Measurements from ENCODE around the gene CD101. TPM values are rescaled to one million over a fixed set of nuclear protein-coding genes. Genes with fewer than 3 reads are reported as not detected.

CD101 gene
- total RNA-seq, 2 donors from 2014 or later, result 0.26 to 0.33 TPM

- WGBS, 2 donors, result 84 to 89% methylated on average over 4 of the region's 4 CpGs
- Histone ChIP-seq H3K36me3 (replicated peaks in 1 of 2; ENCODE audit: insufficient read depth in 1 of 2, low read depth in 2 of 2) (no peaks in the 10 kb centered on the region), H3K27me3 (no peaks in the 10 kb centered on the region), H3K9me3 (no peaks in the 10 kb centered on the region), H3K4me1 (peaks cover 8% of the 10 kb centered on the region), H3K27ac (no peak overlapping the region), H3K4me3 (no peak overlapping the region)
- intact Hi-C loops (cut with DNase I), result no loop called here
- ATAC-seq (no peak), DNase-seq (no peak)
- no peak for TF ChIP-seq CTCF (IDR thresholded peaks at IDR 0.05)
- no peak for TF ChIP-seq POLR2A (IDR thresholded peaks at IDR 0.05)
Observed at GRCh38 chr1:117017062-117017461, 15.5 kb downstream of the CD101 start.

GRCh38 chr1:117017648-117018047, 16.1 kb downstream of the CD101 start:
- H3K4me3 ChIP-seq, result no peak overlapping the region
- no peak overlapping the region for H3K27ac ChIP-seq
- no peak for TF ChIP-seq POLR2A (IDR thresholded peaks at IDR 0.05)
- TF ChIP-seq CTCF (IDR thresholded peaks at IDR 0.05), result no peak
- H3K9me3 ChIP-seq, result no peaks in the 10 kb centered on the region
- DNase-seq, result no peak
- H3K36me3 ChIP-seq (replicated peaks in 1 of 2; ENCODE audit: insufficient read depth in 1 of 2, low read depth in 2 of 2), result no peaks in the 10 kb centered on the region
- WGBS, 2 donors, result 63 to 68% methylated on average over 3 of the region's 3 CpGs
- no peak for ATAC-seq
- intact Hi-C loops (cut with DNase I), result no loop called here
- H3K27me3 ChIP-seq, result no peaks in the 10 kb centered on the region
- peaks cover 8% of the 10 kb centered on the region for H3K4me1 ChIP-seq

- Histone ChIP-seq H3K9me3 (no peaks in the 10 kb centered on the region), H3K27me3 (no peaks in the 10 kb centered on the region), H3K27ac (no peak overlapping the region), H3K4me3 (no peak overlapping the region), H3K4me1 (no peaks in the 10 kb centered on the region), H3K36me3 (replicated peaks in 1 of 2; ENCODE audit: insufficient read depth in 1 of 2, low read depth in 2 of 2) (no peaks in the 10 kb centered on the region)
- no peak for DNase-seq
- intact Hi-C loops (cut with DNase I), result no loop called here
- 24 to 41% methylated on average over 1 of the region's 1 CpG for WGBS, 2 donors
- TF ChIP-seq POLR2A (IDR thresholded peaks at IDR 0.05) (no peak), CTCF (IDR thresholded peaks at IDR 0.05) (no peak)
- no peak for ATAC-seq
Observed at GRCh38 chr1:117020526-117021156, 19.1 kb downstream of the CD101 start.

- H3K27ac ChIP-seq, result no peak overlapping the region
Observed at GRCh38 chr1:117022114-117022513, 20.6 kb downstream of the CD101 start.

More at GRCh38 chr1:117022114-117022513, 20.6 kb downstream of the CD101 start:
- Histone ChIP-seq H3K4me1 (peaks cover 5% of the 10 kb centered on the region), H3K4me3 (no peak overlapping the region), H3K36me3 (replicated peaks in 1 of 2; ENCODE audit: insufficient read depth in 1 of 2, low read depth in 2 of 2) (no peaks in the 10 kb centered on the region), H3K9me3 (no peaks in the 10 kb centered on the region), H3K27me3 (no peaks in the 10 kb centered on the region)
- TF ChIP-seq CTCF (IDR thresholded peaks at IDR 0.05), result no peak
- no peak for TF ChIP-seq POLR2A (IDR thresholded peaks at IDR 0.05)
- WGBS, 2 donors, result 62 to 78% methylated on average over 3 of the region's 3 CpGs
- ATAC-seq (no peak), DNase-seq (no peak)
- intact Hi-C loops (cut with DNase I), result no loop called here

Measured in body of pancreas (tissue), 4 donors.